ES-I3 (cell line): ENCODE results near the gene SLC27A5.
"Not testable (repeated sequence)": the region's sequence is repeated elsewhere in the genome, so short reads cannot be mapped to it uniquely, and the experiment has no call there.

ENCODE experiments used
- H3K36me3 ChIP-seq: 2 replicates; pipeline ENCODE4 v1.6.1; 2013; ENCODE audit warnings: mild to moderate bottlenecking, low read length, control low read depth, moderate library complexity; ENCODE audit not compliant: insufficient read depth
- H3K4me1 ChIP-seq: 2 replicates; pipeline ENCODE4 v1.6.1; 2013; ENCODE audit warnings: mild to moderate bottlenecking, control low read depth, low read length; ENCODE audit not compliant: insufficient read depth
- H3K9ac ChIP-seq: 2 replicates; pipeline ENCODE4 v1.6.1; 2013; ENCODE audit warnings: low read depth, mild to moderate bottlenecking, low read length, moderate library complexity
- H3K9me3 ChIP-seq: 2 replicates; pipeline ENCODE4 v1.6.1; 2013; ENCODE audit warnings: mild to moderate bottlenecking, low read length, moderate library complexity; ENCODE audit not compliant: control insufficient read depth, insufficient read depth

The SLC27A5 gene

GRCh38 chr19:58519355-58520256 lies 7.8 kb upstream of the SLC27A5 start, which contains the start of gene ZBTB45:
Gene ZBTB45 (minus strand): TSS chr19:58519810. CDS start chr19:58517673, 2,137 bp downstream.
- Histone ChIP-seq H3K36me3 (no peaks in the 10 kb centered on the region), H3K4me1 (peaks cover 21% of the 10 kb centered on the region), H3K9me3 (no peaks in the 10 kb centered on the region), H3K9ac (peak within 1 kb of the TSS; percentile 89)

DNA sequence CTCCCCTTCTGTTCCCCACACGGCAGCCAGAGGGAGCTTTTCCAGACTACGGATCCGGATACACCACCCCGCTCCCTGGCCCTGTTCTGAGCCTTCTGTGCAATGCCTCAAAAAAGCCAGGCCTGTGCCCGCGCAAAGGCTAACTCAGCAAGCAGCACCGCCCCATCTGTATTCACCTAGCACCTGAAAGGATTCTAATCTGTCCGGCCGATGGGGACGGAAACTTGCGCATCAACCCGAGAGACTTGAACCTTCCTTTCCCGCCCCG lies 7.2 kb upstream of the SLC27A5 start:
- H3K36me3 ChIP-seq: no peaks in the 10 kb centered on the region
- no peaks in the 10 kb centered on the region for H3K9me3 ChIP-seq
- peaks cover 21% of the 10 kb centered on the region for H3K4me1 ChIP-seq
- H3K9ac ChIP-seq: peak overlapping the region; percentile 89

DNA sequence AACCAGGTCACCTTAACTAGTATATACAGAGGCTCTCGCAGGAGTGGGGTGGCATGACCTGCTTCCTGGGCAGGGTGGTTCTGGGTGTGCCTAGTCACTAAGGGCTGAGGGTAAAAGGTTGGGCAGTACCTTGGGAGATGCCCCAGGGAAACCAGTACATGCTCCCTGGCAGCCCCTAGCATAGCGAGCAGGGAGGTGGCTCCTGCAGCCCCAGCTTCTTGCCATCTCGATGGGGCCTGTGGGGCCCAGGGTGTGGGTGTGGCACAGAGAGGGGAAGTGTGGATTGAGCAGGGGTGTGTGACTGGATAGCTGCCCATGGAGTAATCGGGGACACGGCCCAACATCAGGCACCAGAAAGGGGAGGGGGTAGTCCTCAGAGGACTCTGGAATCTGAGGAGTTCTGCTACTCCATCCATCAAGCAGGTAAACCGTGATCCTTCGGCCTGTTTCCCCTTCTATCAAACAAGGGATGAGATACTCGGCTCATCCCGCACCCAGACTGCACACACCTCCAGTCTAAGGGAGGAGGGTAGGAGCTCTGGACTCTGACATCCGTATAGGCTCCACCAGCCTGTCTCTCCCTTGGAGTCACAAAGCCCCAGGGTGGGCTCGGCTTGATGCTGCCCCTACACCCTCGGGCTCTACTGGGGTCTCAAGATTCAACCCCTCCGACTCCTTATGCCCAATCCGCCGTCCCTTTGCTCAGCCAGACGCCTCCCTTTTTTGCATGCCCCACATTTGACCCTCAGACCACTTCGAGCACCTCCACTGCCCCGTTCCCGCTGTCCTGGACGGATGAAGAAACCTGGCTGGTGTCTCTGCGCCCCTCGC lies 6.7 kb upstream of the SLC27A5 start:
- H3K4me1 ChIP-seq: peaks cover 21% of the 10 kb centered on the region
- H3K36me3 ChIP-seq: no peaks in the 10 kb centered on the region
- no peaks in the 10 kb centered on the region for H3K9me3 ChIP-seq
- H3K9ac ChIP-seq: peak overlapping the region; percentile 89

GRCh38 chr19:58516964-58517833 lies 5.4 kb upstream of the SLC27A5 start:
- H3K36me3 ChIP-seq: no peaks in the 10 kb centered on the region
- no peaks in the 10 kb centered on the region for H3K9me3 ChIP-seq
- H3K4me1 ChIP-seq: peaks cover 15% of the 10 kb centered on the region
- no peak overlapping the region for H3K9ac ChIP-seq

GRCh38 chr19:58516246-58516836 lies 4.5 kb upstream of the SLC27A5 start:
- H3K4me1 ChIP-seq: peaks cover 10% of the 10 kb centered on the region
- no peak overlapping the region for H3K9ac ChIP-seq

GRCh38 chr19:58515259-58515658 lies 3.5 kb upstream of the SLC27A5 start:
- H3K9me3 ChIP-seq: no peaks in the 10 kb centered on the region
- H3K9ac ChIP-seq: no peak overlapping the region
- H3K36me3 ChIP-seq: no peaks in the 10 kb centered on the region
- peaks cover 8% of the 10 kb centered on the region; the same call in 1 of the 2 replicates for H3K4me1 ChIP-seq

More at GRCh38 chr19:58516246-58516836, 4.5 kb upstream of the SLC27A5 start:
- H3K9me3 ChIP-seq: no peaks in the 10 kb centered on the region
- H3K36me3 ChIP-seq: no peaks in the 10 kb centered on the region

GRCh38 chr19:58514564-58515022 lies 2.8 kb upstream of the SLC27A5 start:
- peak overlapping the region; percentile 67 for H3K9ac ChIP-seq

DNA sequence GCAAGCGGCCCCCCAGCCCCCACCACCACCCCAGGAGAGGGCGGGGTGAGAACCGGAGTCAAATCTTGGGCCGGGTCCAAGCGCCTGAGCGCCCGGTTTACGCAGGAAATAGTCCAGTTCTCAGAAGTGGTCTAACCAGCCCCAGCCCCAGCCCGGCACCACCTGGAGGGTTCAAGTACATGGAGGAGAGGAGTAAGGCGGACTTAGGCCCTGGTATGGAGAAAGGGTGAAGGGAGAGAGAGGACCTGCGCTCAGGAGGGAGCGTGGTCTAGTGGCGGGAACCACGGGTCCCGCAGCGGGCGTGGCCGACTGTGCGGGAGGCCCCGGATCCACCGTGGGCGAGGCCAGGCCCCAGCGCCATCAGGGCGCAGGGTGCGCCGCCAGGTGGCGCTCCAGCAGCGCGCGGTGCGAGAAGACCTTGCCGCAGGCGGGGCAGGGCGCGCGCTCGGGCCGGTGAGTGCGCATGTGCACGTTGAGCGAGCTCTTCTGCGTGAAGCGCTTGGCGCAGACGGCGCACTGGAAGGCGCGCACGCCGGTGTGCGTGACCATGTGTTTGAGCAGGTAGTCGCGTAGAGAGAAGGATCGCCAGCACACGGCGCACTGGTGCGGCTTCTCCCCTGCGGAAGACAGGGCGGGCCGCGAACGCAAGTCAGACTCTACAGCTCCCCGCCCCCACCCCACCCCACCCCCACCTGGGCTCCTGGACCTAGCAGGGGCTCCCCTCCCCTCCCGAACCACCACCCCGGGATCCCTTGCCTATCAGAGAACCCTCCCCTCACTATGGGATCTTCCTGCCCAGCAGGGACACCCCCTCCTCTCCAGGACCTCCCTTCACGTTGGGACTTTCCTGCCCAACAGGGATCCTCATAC lies 2.1 kb upstream of the SLC27A5 start:
- H3K4me1 ChIP-seq: peaks cover 8% of the 10 kb centered on the region; the same call in 1 of the 2 replicates
- H3K36me3 ChIP-seq: no peaks in the 10 kb centered on the region
- H3K9me3 ChIP-seq: no peaks in the 10 kb centered on the region
- peak overlapping the region; percentile 67 for H3K9ac ChIP-seq

More at GRCh38 chr19:58514564-58515022, 2.8 kb upstream of the SLC27A5 start:
- Histone ChIP-seq H3K9me3 (no peaks in the 10 kb centered on the region), H3K4me1 (peaks cover 8% of the 10 kb centered on the region; the same call in 1 of the 2 replicates), H3K36me3 (no peaks in the 10 kb centered on the region)

DNA sequence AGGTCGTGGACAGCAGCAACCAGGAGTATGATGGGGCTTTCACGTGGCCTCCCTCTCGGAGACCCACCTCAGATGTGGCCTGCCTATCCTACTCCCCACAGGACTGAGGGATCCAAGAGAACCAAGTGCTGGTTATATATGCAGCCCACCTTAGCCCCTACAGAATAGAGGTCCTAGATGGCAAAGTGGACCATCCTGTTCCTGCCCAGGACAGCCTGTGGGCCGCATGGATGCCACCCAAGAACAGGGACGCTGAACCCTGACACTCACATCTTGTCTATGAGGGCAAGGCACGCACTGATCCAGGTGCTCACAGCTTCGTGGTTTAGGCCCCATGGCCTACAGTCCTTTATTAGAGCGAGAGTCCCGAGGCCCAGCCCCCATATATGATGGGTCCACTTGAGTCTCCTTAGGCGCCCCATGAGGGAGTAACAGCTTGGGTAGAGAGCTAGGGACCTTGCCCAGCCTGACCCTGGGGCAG lies 1.5 kb upstream of the SLC27A5 start:
- Histone ChIP-seq H3K4me1 (peaks cover 8% of the 10 kb centered on the region; the same call in 1 of the 2 replicates), H3K9ac (peak overlapping the region; percentile 44; the same call in 1 of the 2 replicates), H3K36me3 (no peaks in the 10 kb centered on the region), H3K9me3 (no peaks in the 10 kb centered on the region)

- Histone ChIP-seq H3K9me3 (no peaks in the 10 kb centered on the region), H3K36me3 (no peaks in the 10 kb centered on the region), H3K4me1 (peaks cover 1% of the 10 kb centered on the region; the same call in 1 of the 2 replicates), H3K9ac (no peak overlapping the region)
Measured at GRCh38 chr19:58510084-58510862, 1.5 kb downstream of the SLC27A5 start.

DNA sequence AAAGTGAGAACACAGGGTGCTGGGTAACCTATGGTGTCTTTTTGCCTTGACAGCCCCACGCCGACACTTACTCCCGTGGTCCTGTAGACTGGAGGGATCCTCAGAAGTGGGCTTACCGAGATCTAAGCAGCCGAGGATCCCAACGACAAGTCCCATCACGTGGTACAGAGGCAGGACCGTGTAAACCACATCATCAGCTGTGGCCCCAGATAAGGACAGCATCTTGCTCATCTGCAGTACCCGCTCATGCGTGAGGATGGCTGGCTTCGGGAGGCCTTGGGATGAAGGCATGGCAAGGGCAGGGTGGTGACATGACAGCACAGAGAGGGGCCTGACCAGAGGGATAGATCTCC lies 2.1 kb downstream of the SLC27A5 start:
- Histone ChIP-seq H3K36me3 (no peaks in the 10 kb centered on the region), H3K9ac (no peak overlapping the region), H3K9me3 (no peaks in the 10 kb centered on the region), H3K4me1 (no peaks in the 10 kb centered on the region)

- H3K9me3 ChIP-seq, H3K9ac ChIP-seq, H3K4me1 ChIP-seq, H3K36me3 ChIP-seq: not testable (repeated sequence)
Measured at GRCh38 chr19:58507602-58508223, 4.1 kb downstream of the SLC27A5 start.
